Left renal cortex interstitium (tissue), 4 donors: ENCODE results near the gene ABRACL. TPM values are rescaled to one million over a fixed set of nuclear protein-coding genes. Genes with fewer than 3 reads are reported as not detected.

Experiments used
- polyA plus RNA-seq, 4 donors: library from polyadenylated mRNA; unstranded; fragments of 120-200 nt; gene quantifications; one replicate each; pipeline ENCODE4 v1.2.1, GENCODE V29; 2013; ENCODE audit not compliant: insufficient read length in 4 of 4

ABRACL gene
- polyA plus RNA-seq, 4 donors, result 35.1 to 50.0 (median 47.9) TPM

Other genes with a start within 250 kb of the ABRACL start
- gene ECT2L, start 232.7 kb upstream of the ABRACL start, polyA plus RNA-seq, result under 1 TPM; 0.11 to 0.51 (median 0.29) TPM
- gene REPS1, start 40.5 kb upstream of the ABRACL start, polyA plus RNA-seq, result 10 to 100 TPM; 57.4 to 89.5 (median 77.3) TPM
- gene HECA, start 106.3 kb downstream of the ABRACL start, polyA plus RNA-seq, result 10 to 100 TPM; 14.2 to 16.7 (median 14.9) TPM